Peyer's patch (tissue), 4 donors: ENCODE data around the gene TBCC.

Experiments used
- POLR2A ChIP-seq, 2 donors: fragments of 450-650 bp; IDR thresholded peaks; one replicate each; pipeline ENCODE4 v1.5.1; 2017; ENCODE audit warnings: antibody characterized with exemption in 2 of 2, mild to moderate bottlenecking in 2 of 2, moderate library complexity in 2 of 2
- TF ChIP-seq, protein P1 (sequence below), 6 experiments: fragments of 450-650 bp in 4 of 6; fragments of 200-600 bp in 2 of 6; sonication (generic) in 1 of 6; IDR thresholded peaks; one replicate each; pipeline ENCODE4 v1.5.1; 2017 to 2019; ENCODE audit warnings: antibody characterized with exemption in 6 of 6, mild to moderate bottlenecking in 3 of 6, moderate library complexity in 1 of 6

DNA sequence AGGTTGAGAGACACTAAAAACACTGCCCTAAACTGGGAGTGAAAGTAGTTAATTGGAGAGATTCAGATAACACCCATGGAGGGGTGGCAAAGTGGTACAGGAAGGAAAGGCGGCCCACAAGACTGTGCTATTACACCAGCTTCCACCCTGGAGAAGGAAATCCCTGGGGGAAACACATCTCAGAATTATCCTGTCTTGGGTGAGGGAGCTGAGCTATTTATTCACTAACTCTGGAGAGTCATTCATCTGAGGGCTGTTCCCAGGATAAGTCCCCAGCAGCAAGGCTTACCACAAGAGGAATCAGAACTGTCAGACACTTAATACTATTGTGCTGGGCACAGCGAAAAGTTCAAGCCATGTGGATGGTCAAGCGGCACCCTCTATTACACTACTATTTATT lies 9.9 kb downstream of the TBCC start:
- TF ChIP-seq, protein P1, sequence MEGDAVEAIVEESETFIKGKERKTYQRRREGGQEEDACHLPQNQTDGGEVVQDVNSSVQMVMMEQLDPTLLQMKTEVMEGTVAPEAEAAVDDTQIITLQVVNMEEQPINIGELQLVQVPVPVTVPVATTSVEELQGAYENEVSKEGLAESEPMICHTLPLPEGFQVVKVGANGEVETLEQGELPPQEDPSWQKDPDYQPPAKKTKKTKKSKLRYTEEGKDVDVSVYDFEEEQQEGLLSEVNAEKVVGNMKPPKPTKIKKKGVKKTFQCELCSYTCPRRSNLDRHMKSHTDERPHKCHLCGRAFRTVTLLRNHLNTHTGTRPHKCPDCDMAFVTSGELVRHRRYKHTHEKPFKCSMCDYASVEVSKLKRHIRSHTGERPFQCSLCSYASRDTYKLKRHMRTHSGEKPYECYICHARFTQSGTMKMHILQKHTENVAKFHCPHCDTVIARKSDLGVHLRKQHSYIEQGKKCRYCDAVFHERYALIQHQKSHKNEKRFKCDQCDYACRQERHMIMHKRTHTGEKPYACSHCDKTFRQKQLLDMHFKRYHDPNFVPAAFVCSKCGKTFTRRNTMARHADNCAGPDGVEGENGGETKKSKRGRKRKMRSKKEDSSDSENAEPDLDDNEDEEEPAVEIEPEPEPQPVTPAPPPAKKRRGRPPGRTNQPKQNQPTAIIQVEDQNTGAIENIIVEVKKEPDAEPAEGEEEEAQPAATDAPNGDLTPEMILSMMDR (IDR thresholded peaks at IDR 0.05): no peak
- no peak for TF ChIP-seq POLR2A (IDR thresholded peaks at IDR 0.05)
